GM12878 (cell line): Measurements from ENCODE around the gene ZDHHC14. TPM values are rescaled to one million over a fixed set of nuclear protein-coding genes. Genes with fewer than 3 reads are reported as not detected.

ENCODE experiments used
- ATAC-seq: fragments of 200-7000 bp; cut with Tn5 transposase; 3 replicates; pipeline ENCODE4 v1.9.1; 2020; ENCODE audit warnings: mild to moderate bottlenecking, moderate library complexity
- BruUV-seq: library from RNA; stranded (reverse); fragments of 400-500 nt; replicated peaks from 2 replicates; lab custom pipeline; 2021; lab: Mats Ljungman, UMichigan
- CTCF ChIA-PET: fragments of 300-600 bp; sonication (Branson Sonifier 250); formaldehyde crosslinking; extraction: SDS; loops from one replicate; lab custom pipeline; 2021; ENCODE audit warnings: inconsistent platforms; lab: Yijun Ruan, JAX
- POLR2A ChIA-PET: fragments of 350-600 bp; formaldehyde crosslinking; extraction: SDS; loops from one replicate; lab custom pipeline; 2021; ENCODE audit warnings: inconsistent platforms; lab: Charles Lee
- RAD21 ChIA-PET: fragments of 300-600 bp; sonication (Branson Sonifier 250); formaldehyde crosslinking; loops from one replicate; lab custom pipeline; 2023; ENCODE audit warnings: antibody characterized with exemption; ENCODE audit not compliant: unreplicated experiment; lab: Charles Lee
- SMC1A ChIA-PET: fragments of 300-600 bp; sonication (Branson Sonifier 250); formaldehyde crosslinking; loops from one replicate; lab custom pipeline; 2023; ENCODE audit not compliant: unreplicated experiment, uncharacterized antibody; lab: Charles Lee
- DNase-seq: peaks from one replicate; pipeline ENCODE4 v3.0.0-alpha.2; 2011; ENCODE audit warnings: low read depth, low spot score
- FAIRE-seq: peaks from 3 replicates; lab custom pipeline; 2011; peaks lifted over from hg19 to GRCh38; lab: Jason Lieb, UNC
- H2AFZ ChIP-seq: 2 replicates; pipeline ENCODE4 v1.6.0; 2011; ENCODE audit warnings: low read depth, low read length, control low read depth; ENCODE audit not compliant: control insufficient read depth
- H3K27ac ChIP-seq: 2 replicates; pipeline ENCODE4 v1.5.1; 2011; ENCODE audit warnings: control low read depth; ENCODE audit not compliant: control insufficient read depth, insufficient read depth
- H3K27me3 ChIP-seq, 2 experiments: replicated peaks in 1 of 2; 2 replicates each; pipeline versions ENCODE4 v1.6.0 to v1.6.1; 2011; ENCODE audit warnings: low read length in 1 of 2; ENCODE audit not compliant: control insufficient read depth in 2 of 2, insufficient read depth in 2 of 2
- H3K36me3 ChIP-seq, 2 experiments: 2 replicates each; pipeline ENCODE4 v1.5.1; 2011; ENCODE audit warnings: low read length in 1 of 2; ENCODE audit not compliant: control insufficient read depth in 2 of 2, insufficient read depth in 2 of 2
- H3K4me1 ChIP-seq: 2 replicates; pipeline ENCODE4 v1.6.1; 2011; ENCODE audit warnings: mild to moderate bottlenecking, low read length, moderate library complexity, mixed read lengths; ENCODE audit not compliant: control insufficient read depth, insufficient read depth
- H3K4me2 ChIP-seq: 2 replicates; pipeline ENCODE4 v1.6.0; 2011; ENCODE audit warnings: control low read depth; ENCODE audit not compliant: control insufficient read depth, insufficient read depth
- H3K4me3 ChIP-seq: fragments of 200-600 bp; sonication (generic); 2 replicates; pipeline ENCODE4 v1.5.1; 2016
- H3K79me2 ChIP-seq: 2 replicates; pipeline ENCODE4 v1.6.0; 2011; ENCODE audit warnings: low read length; ENCODE audit not compliant: control insufficient read depth, insufficient read depth
- H3K9ac ChIP-seq: 2 replicates; pipeline ENCODE4 v1.8.0; 2011; ENCODE audit warnings: low read length, control low read depth, mixed read lengths; ENCODE audit not compliant: control insufficient read depth, insufficient read depth
- H3K9me3 ChIP-seq: replicated peaks from 3 replicates; pipeline ENCODE4 v1.5.1; 2011; ENCODE audit warnings: mild to moderate bottlenecking, low read length; ENCODE audit not compliant: control insufficient read depth, insufficient read depth
- H4K20me1 ChIP-seq: 2 replicates; pipeline ENCODE4 v1.6.0; 2011; ENCODE audit not compliant: control insufficient read depth, insufficient read depth
- CHD2 ChIP-seq: IDR thresholded peaks from 2 replicates; pipeline ENCODE4 v1.6.1; 2011; ENCODE audit warnings: low read depth, low read length, improper control_type of control experiment, borderline replicate concordance
- HDAC2 ChIP-seq: fragments of 200-600 bp; sonication (generic); IDR thresholded peaks from 2 replicates; pipeline ENCODE4 v1.6.1; 2017
- NFXL1 ChIP-seq: fragments of 450-650 bp; IDR thresholded peaks from 2 replicates; pipeline ENCODE4 v1.6.1; 2017; ENCODE audit warnings: antibody characterized with exemption, mild to moderate bottlenecking, borderline replicate concordance
- POLR2A ChIP-seq: IDR thresholded peaks from 2 replicates; pipeline ENCODE4 v1.6.1; 2011; ENCODE audit warnings: low read depth, mild to moderate bottlenecking, low read length
- POLR2AphosphoS5 ChIP-seq: IDR thresholded peaks from 2 replicates; pipeline ENCODE4 v1.6.1; 2011; ENCODE audit warnings: mild to moderate bottlenecking, low read length, inconsistent platforms
- POU2F2 ChIP-seq: IDR thresholded peaks from 3 replicates; pipeline ENCODE4 v1.6.1; 2011; ENCODE audit warnings: low read depth, mild to moderate bottlenecking, low read length, borderline replicate concordance
- SIN3A ChIP-seq: IDR thresholded peaks from 2 replicates; pipeline ENCODE4 v1.6.1; 2012; ENCODE audit warnings: low read depth, low read length, improper control_type of control experiment
- SREBF1 ChIP-seq: IDR thresholded peaks from 2 replicates; pipeline ENCODE4 v1.6.1; 2012; ENCODE audit warnings: mild to moderate bottlenecking, low read length
- ZNF217 ChIP-seq: fragments of 450-650 bp; IDR thresholded peaks from 2 replicates; pipeline ENCODE4 v1.6.1; 2017; ENCODE audit warnings: antibody characterized with exemption, mild to moderate bottlenecking
- WGBS: methylation state at CpG from one replicate; pipeline ENCODE4 v1.1.6; 2016; ENCODE audit warnings: low lambda C conversion rate; ENCODE audit not compliant: insufficient replicate concordance, insufficient coverage; ENCODE audit errors: missing lambda C conversion rate; 5-methylcytosine and 5-hydroxymethylcytosine counted together
- in situ Hi-C: fragments of 300-500 bp; cut with MboI; formaldehyde crosslinking; loops from 9 replicates; pipeline ENCODE4 v1.14.3; 2018; ENCODE audit warnings: mixed read lengths
- intact Hi-C: fragments of 100-400 bp; cut with micrococcal nuclease; formaldehyde crosslinking; loops from one replicate; pipeline ENCODE4 v1.14.2; 2022; ENCODE audit not compliant: unreplicated experiment
- polyA plus RNA-seq, 11 experiments: library from polyadenylated mRNA; depleted of rRNA in 4 of 11; unstranded in 6 of 11; stranded (reverse) in 5 of 11; fragments of >200 nt; fragmentation: Nextera tagmentation in 4 of 11; fragmentation: Illumina TruSeq in 1 of 11; extraction: Ambion mirVana in 4 of 11; extraction: Trizol in 1 of 11; gene quantifications; 1 replicate in 1 of 11; 2 replicates in 10 of 11; pipeline versions ENCODE4 v1.2.1 to v1.2.3, GENCODE V29; 2011 to 2016; ENCODE audit warnings: inconsistent platforms in 2 of 11, missing spikeins in 2 of 11, low read depth in 1 of 11
- total RNA-seq, 4 experiments: library from RNA; depleted of rRNA in 3 of 4; stranded (reverse); fragments of >200 nt in 3 of 4; fragmentation: Illumina TruSeq in 1 of 4; extraction: Trizol in 1 of 4; gene quantifications; 2 replicates each; pipeline versions ENCODE4 v1.2.1 to v1.2.3, GENCODE V29; 2013 to 2021
- TF ChIP-seq, protein P1 (sequence below): IDR thresholded peaks from 2 replicates; pipeline ENCODE4 v1.6.1; 2011; ENCODE audit warnings: mild to moderate bottlenecking, low read depth, low read length, moderate library complexity; ENCODE audit not compliant: insufficient replicate concordance
- TF ChIP-seq, protein P2 (sequence below): fragments of 450-650 bp; formaldehyde crosslinking; IDR thresholded peaks from 2 replicates; pipeline ENCODE4 v1.5.0; 2022; ENCODE audit warnings: mild to moderate bottlenecking, missing genetic modification characterization

The ZDHHC14 gene
- total and polyA plus RNA-seq, 10 of the 15 experiments (the other 5 are each of a cell fraction or from before 2014, with no cell fraction given) = 0.15 to 16.0 (median 0.76) TPM; not detected in 1

DNA sequence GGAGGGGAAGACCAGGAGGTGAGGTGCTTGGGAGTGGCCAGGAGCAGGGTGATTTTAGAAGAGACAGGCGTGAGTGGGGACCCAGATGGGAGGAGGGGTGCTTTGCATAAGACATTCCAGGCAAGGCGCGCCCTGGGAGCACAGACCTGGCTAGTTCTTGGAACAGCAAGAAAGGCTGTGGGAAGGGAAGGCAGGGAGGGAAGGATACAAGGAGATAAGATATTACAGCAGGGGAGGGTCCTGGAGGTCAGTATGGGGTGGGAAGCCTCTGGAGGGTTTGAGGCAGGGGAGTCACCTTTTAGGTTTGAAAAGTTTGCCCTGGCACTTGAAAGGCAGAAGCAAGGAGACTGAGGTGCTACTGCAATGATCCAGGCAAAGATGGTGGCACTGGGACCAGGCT is 111.8 kb downstream of the ZDHHC14 start:
- no peak overlapping the region for H2AFZ ChIP-seq
- SMC1A ChIA-PET = no interaction called here
- H3K27ac ChIP-seq = no peak overlapping the region
- no peaks in the 10 kb centered on the region for H3K27me3 ChIP-seq
- in situ Hi-C loops (no loop called here), intact Hi-C loops (no loop called here)
- no peaks in the 10 kb centered on the region for H3K4me1 ChIP-seq
- no peak overlapping the region for H3K9ac ChIP-seq
- RAD21 ChIA-PET = no interaction called here
- POLR2A ChIA-PET = no interaction called here
- H3K9me3 ChIP-seq = peaks cover 2% of the 10 kb centered on the region; the same call in 1 of the 3 replicates
- H3K36me3 ChIP-seq = no peaks in the 10 kb centered on the region
- H3K4me3 ChIP-seq = no peak overlapping the region
- DNase-seq = no peak
- BruUV-seq = no TSS peak
- WGBS = 68% methylated on average over 3 of the region's 3 CpGs
- H3K4me2 ChIP-seq = no peak overlapping the region
- CTCF ChIA-PET = no interaction called here
- H4K20me1 ChIP-seq = no peaks in the 10 kb centered on the region
- ATAC-seq = no peak
- no peaks in the 10 kb centered on the region for H3K79me2 ChIP-seq
- TF ChIP-seq, protein P1, sequence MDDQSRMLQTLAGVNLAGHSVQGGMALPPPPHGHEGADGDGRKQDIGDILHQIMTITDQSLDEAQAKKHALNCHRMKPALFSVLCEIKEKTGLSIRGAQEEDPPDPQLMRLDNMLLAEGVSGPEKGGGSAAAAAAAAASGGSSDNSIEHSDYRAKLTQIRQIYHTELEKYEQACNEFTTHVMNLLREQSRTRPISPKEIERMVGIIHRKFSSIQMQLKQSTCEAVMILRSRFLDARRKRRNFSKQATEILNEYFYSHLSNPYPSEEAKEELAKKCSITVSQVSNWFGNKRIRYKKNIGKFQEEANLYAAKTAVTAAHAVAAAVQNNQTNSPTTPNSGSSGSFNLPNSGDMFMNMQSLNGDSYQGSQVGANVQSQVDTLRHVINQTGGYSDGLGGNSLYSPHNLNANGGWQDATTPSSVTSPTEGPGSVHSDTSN = no peak
- TF ChIP-seq POLR2AphosphoS5 (no peak), SIN3A (no peak), NFXL1 (no peak), POLR2A (no peak), CHD2 (no peak), POU2F2 (no peak)
- TF ChIP-seq, all 136 proteins: peak for 0
- no peak for FAIRE-seq

DNA sequence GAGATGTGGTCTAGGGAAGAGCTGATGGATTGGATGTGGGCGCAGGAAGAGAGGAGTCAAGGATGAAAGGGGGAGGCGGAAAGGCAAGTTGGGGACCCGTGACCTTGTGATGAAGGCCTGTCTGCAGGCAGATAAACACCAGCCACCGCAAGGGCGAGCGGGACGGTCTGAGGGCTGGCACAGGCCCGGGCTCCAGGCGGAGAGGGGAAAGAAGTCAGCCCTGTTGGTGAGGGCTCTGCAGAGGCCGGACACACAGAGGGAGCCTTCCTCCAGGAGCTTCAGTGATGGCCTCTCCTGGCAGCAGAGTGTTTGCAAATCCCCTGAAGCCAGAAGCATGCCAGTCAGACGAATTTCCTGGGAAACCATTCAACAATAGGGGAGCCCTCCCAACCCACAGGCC is 112.2 kb downstream of the ZDHHC14 start:
- H3K79me2 ChIP-seq = no peaks in the 10 kb centered on the region
- no peak for DNase-seq
- ChIA-PET SMC1A (no interaction called here), CTCF (no interaction called here), RAD21 (no interaction called here), POLR2A (no interaction called here)
- no peak for ATAC-seq
- no peak overlapping the region for H3K9ac ChIP-seq
- 55% methylated on average over 11 of the region's 11 CpGs for WGBS
- H3K27ac ChIP-seq = no peak overlapping the region
- H3K27me3 ChIP-seq = no peaks in the 10 kb centered on the region
- no peak for FAIRE-seq
- intact Hi-C loops = no loop called here
- H3K4me2 ChIP-seq = no peak overlapping the region
- H3K36me3 ChIP-seq = no peaks in the 10 kb centered on the region
- H3K4me1 ChIP-seq = no peaks in the 10 kb centered on the region
- H2AFZ ChIP-seq = no peak overlapping the region
- in situ Hi-C loops = no loop called here
- H3K4me3 ChIP-seq = no peak overlapping the region
- H4K20me1 ChIP-seq = no peaks in the 10 kb centered on the region
- no TSS peak for BruUV-seq
- H3K9me3 ChIP-seq = peaks cover 2% of the 10 kb centered on the region; the same call in 1 of the 3 replicates
- TF ChIP-seq SREBF1 = no peak
- TF ChIP-seq POLR2A = no peak
- TF ChIP-seq HDAC2 = no peak
- no peak for TF ChIP-seq NFXL1
- no peak for TF ChIP-seq SIN3A
- no peak for TF ChIP-seq ZNF217
- TF ChIP-seq, protein P2, sequence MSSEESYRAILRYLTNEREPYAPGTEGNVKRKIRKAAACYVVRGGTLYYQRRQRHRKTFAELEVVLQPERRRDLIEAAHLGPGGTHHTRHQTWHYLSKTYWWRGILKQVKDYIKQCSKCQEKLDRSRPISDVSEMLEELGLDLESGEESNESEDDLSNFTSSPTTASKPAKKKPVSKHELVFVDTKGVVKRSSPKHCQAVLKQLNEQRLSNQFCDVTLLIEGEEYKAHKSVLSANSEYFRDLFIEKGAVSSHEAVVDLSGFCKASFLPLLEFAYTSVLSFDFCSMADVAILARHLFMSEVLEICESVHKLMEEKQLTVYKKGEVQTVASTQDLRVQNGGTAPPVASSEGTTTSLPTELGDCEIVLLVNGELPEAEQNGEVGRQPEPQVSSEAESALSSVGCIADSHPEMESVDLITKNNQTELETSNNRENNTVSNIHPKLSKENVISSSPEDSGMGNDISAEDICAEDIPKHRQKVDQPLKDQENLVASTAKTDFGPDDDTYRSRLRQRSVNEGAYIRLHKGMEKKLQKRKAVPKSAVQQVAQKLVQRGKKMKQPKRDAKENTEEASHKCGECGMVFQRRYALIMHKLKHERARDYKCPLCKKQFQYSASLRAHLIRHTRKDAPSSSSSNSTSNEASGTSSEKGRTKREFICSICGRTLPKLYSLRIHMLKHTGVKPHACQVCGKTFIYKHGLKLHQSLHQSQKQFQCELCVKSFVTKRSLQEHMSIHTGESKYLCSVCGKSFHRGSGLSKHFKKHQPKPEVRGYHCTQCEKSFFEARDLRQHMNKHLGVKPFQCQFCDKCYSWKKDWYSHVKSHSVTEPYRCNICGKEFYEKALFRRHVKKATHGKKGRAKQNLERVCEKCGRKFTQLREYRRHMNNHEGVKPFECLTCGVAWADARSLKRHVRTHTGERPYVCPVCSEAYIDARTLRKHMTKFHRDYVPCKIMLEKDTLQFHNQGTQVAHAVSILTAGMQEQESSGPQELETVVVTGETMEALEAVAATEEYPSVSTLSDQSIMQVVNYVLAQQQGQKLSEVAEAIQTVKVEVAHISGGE (CRISPR knock-in tag) = no peak
